Measurements from ENCODE around the gene CCDC24.

DNA sequence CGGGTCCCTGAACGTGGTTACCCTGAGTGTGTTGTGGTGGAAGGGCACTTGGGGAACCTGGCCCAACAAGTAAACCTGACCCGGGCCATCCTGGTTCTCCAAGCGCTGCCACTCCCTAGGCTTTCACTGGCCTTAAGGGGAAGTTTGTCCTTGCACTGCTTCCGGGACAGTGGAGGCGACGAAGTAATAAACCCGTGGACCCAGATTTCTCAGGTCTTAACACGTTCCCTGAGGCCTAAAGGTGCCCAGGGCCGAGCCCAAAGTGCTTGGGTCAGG lies 261 bp upstream of the CCDC24 start:
- TF ChIP-seq, protein P1, sequence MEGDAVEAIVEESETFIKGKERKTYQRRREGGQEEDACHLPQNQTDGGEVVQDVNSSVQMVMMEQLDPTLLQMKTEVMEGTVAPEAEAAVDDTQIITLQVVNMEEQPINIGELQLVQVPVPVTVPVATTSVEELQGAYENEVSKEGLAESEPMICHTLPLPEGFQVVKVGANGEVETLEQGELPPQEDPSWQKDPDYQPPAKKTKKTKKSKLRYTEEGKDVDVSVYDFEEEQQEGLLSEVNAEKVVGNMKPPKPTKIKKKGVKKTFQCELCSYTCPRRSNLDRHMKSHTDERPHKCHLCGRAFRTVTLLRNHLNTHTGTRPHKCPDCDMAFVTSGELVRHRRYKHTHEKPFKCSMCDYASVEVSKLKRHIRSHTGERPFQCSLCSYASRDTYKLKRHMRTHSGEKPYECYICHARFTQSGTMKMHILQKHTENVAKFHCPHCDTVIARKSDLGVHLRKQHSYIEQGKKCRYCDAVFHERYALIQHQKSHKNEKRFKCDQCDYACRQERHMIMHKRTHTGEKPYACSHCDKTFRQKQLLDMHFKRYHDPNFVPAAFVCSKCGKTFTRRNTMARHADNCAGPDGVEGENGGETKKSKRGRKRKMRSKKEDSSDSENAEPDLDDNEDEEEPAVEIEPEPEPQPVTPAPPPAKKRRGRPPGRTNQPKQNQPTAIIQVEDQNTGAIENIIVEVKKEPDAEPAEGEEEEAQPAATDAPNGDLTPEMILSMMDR (conservative IDR thresholded peaks at IDR 0.05; ENCODE audit: low read depth, low read length) = no peak
- TF ChIP-seq, protein P2, sequence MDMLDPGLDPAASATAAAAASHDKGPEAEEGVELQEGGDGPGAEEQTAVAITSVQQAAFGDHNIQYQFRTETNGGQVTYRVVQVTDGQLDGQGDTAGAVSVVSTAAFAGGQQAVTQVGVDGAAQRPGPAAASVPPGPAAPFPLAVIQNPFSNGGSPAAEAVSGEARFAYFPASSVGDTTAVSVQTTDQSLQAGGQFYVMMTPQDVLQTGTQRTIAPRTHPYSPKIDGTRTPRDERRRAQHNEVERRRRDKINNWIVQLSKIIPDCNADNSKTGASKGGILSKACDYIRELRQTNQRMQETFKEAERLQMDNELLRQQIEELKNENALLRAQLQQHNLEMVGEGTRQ (IDR thresholded peaks at IDR 0.05; ENCODE audit: low read depth, low read length) = no peak
- TF ChIP-seq MXI1 (IDR thresholded peaks at IDR 0.05; ENCODE audit: borderline replicate concordance, low read depth, low read length) (no peak), MAFK (IDR thresholded peaks at IDR 0.05; ENCODE audit: low read depth, low read length) (no peak), RFX5 (IDR thresholded peaks at IDR 0.05; ENCODE audit: low read depth, low read length) (no peak), POLR2A (IDR thresholded peaks at IDR 0.05; ENCODE audit: low read depth, low read length) (no peak), CEBPB (IDR thresholded peaks at IDR 0.05; ENCODE audit: low read depth, low read length) (no peak)
- TF ChIP-seq, protein P3, sequence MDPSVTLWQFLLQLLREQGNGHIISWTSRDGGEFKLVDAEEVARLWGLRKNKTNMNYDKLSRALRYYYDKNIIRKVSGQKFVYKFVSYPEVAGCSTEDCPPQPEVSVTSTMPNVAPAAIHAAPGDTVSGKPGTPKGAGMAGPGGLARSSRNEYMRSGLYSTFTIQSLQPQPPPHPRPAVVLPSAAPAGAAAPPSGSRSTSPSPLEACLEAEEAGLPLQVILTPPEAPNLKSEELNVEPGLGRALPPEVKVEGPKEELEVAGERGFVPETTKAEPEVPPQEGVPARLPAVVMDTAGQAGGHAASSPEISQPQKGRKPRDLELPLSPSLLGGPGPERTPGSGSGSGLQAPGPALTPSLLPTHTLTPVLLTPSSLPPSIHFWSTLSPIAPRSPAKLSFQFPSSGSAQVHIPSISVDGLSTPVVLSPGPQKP (IDR thresholded peaks at IDR 0.05; ENCODE audit: borderline replicate concordance, low read depth, low read length) = no peak
